Measurements from ENCODE around the gene NKG7. TPM values are rescaled to one million over a fixed set of nuclear protein-coding genes. Genes with fewer than 3 reads are reported as not detected.

Gene NKG7
- total RNA-seq, 2 experiments from 2014 or later: 263 TPM

DNA sequence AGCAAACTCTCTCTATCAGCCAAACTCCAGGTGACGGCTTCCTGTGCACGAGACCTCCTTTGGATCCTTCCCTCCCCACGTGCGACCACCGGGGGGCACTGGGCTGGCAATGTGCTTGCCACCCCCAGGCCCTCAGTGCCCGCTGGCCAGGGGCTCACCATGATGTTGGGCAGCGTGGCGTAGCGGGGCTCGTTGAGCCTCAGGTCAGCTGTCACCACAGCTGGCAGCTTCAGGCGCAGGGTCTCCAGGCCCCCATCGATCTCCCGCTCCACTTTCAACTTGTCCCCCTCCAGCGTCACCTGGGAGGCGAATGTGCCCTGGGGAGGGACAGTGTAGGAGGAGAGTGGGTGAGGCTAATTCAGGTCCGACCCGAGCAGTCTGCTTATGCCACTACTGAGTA, 25.7 kb downstream of the NKG7 start:
- Mint-ChIP-seq H3K36me3 (peaks cover 13% of the 10 kb centered on the region), H3K27ac (no peak overlapping the region), H3K9me3 (no peaks in the 10 kb centered on the region), H3K4me1 (peaks cover 7% of the 10 kb centered on the region), H3K27me3 (peaks cover 5% of the 10 kb centered on the region), H3K4me3 (no peak overlapping the region)
- DNase-seq: no peak
- no peak for ATAC-seq (ENCODE audit: low read depth)
- POLR2A ChIA-PET: no interaction called here

DNA sequence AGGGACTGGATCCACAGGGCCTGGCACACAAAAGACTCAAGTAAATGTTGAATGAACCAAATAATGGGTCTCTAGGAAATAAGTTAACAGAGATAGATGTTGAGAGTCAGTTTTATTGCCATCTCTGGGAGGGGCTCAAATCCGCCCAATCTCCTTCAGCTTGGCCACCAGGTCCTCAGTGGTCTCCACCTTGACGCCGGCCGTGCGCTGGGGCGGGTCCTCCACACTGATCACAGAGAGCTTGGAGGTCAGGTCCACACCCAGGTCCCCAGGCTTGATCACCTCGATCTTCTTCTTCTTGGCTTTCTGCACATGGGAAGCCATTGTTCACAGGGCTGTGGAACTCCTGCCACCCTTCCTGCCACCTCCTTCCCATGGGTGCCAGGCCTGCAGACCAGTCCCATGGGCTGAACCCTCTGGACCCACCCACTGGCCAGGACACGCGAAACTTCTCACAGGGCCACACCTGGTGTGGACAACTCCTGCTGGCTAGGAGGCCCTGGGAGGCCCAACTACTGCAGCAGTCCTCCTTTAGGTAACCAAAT, 27.3 kb downstream of the NKG7 start:
- ATAC-seq (ENCODE audit: low read depth): no peak
- Mint-ChIP-seq H3K27me3 (peaks cover 12% of the 10 kb centered on the region), H3K4me3 (no peak overlapping the region)

DNA sequence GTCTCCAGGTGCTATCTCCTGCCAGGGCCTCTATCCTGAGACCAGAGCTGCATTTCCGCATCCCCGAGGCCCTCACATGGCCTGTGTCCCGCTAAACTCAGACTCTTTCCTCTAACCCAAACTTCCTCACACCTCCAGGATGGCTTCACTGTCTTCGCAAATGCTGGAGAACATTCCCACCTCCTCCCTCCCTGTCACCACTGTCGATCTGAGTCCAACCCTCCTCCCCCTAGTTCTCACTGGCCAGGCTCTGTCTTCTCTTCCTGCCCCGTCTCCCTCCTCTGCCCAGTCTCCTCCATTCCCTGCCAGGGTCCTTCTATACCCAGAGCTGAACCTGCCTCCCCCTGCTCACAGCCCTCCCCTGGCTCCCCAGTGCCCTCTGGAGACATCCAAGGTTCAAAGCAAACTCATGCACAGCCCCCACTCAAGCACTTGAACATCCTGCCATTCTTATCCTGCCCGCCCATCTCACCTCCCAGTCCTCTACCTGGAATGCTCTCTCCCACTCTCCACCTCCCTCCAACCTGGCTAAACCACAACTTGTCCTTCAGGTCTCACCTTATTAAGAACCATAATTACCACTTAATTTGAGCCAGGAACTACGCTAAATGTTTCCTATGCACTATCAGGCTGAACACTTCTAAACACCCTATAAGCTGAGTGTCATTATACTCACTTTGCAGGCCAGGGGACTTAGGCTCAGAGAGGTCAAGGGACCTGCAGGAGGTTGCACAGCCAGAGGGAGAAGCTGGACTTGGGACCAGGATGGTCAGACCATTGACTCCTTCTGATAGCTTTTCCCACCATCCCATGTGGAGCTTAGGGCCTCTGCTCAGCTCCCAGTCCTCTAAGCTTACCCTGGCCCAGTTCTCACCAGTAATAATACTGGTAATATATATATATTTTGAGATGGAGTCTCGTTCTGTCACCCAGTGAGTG, 29.6 kb downstream of the NKG7 start:
- no peak overlapping the region for H3K4me3 Mint-ChIP-seq
- H3K36me3 Mint-ChIP-seq: peaks cover 9% of the 10 kb centered on the region
- H3K9me3 Mint-ChIP-seq: no peaks in the 10 kb centered on the region
- peaks cover 18% of the 10 kb centered on the region for H3K4me1 Mint-ChIP-seq
- DNase-seq (no peak), ATAC-seq (ENCODE audit: low read depth) (no peak)
- peak overlapping the region; percentile 39 for H3K27ac Mint-ChIP-seq
- POLR2A ChIA-PET: interaction anchor here (0.9 to 1.4 kb wide), 2 partner anchors 16 to 23 kb away, joined by 3 to 7 read pairs; partner anchors contain the start of gene ETFB
- H3K27me3 Mint-ChIP-seq: peaks cover 10% of the 10 kb centered on the region

More for the DNA sequence above, 27.3 kb downstream of the NKG7 start:
- Mint-ChIP-seq H3K4me1 (peaks cover 9% of the 10 kb centered on the region), H3K27ac (no peak overlapping the region), H3K36me3 (peaks cover 13% of the 10 kb centered on the region), H3K9me3 (no peaks in the 10 kb centered on the region)
- POLR2A ChIA-PET: no interaction called here
- no peak for DNase-seq

DNA sequence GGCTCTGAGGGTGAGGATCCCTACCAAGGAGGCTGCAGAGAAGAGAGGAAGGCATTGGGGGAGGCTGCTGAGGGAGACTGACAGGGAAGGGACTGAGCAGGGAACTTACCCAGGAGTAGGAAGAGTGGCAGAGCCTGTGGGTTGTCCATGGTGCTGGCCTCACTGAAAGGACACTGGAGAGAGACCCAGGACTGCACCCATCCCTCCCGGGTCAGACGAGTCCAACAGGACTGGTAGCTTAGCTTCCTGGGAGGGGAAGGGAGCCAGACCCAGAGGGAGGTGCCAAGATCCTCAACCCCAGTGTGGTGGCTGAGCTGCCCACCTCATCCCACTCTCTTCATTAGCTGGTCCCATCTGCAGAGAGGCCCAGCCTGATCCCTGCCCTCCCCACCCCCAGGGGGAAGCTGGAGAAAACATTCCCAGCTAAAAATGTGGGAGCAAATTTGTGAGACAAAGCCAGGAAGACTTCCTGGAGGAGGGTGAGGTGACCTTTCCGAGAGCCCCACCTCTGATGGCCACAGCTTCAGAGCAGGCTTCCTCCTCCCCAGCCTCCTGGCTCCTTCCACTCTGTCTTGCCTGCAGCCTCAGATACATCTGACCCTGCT, 30.4 kb downstream of the NKG7 start, which contains the start of gene VSIG10L:
TSS of gene VSIG10L (minus strand) at position 164 of the 605 bp plus-strand sequence. CDS start at position 149, 15 bp downstream.
- no peak for DNase-seq
- peak within 1 kb of the TSS; percentile 23 for H3K4me3 Mint-ChIP-seq
- H3K27ac Mint-ChIP-seq: peak within 1 kb of the TSS; percentile 39
- peaks cover 18% of the 10 kb centered on the region for H3K4me1 Mint-ChIP-seq
- H3K9me3 Mint-ChIP-seq: no peaks in the 10 kb centered on the region
- POLR2A ChIA-PET: interaction anchor here (0.5 to 2.7 kb wide), 3 partner anchors 31 to 83 kb away, joined by 4 to 12 read pairs (median 8); partner anchors contain the start of gene NKG7
- H3K36me3 Mint-ChIP-seq: peaks cover 5% of the 10 kb centered on the region
- peaks cover 10% of the 10 kb centered on the region for H3K27me3 Mint-ChIP-seq
- ATAC-seq (ENCODE audit: low read depth): no peak

DNA sequence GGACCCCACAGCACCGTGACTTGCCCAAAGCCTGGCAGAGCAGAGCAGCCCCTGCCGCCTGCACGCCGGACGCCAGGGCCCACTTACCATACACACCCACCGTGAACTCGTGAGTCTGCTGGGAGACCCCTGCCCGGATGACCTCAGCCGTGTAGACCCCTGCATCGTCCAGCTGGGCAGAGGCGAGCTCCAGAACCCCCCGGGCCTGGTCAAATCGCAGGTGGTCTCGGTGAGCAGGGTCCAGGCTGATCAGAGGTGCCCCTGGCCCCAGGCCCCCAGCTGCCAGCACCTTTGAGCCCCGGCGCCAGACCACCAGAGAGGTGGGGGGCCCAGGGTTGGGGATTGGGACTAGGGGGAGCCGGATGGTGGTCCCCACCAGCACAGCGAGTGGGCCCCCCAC, 31.4 kb downstream of the NKG7 start:
- H3K27ac Mint-ChIP-seq: no peak overlapping the region
- peaks cover 13% of the 10 kb centered on the region for H3K27me3 Mint-ChIP-seq
- POLR2A ChIA-PET: interaction anchor here (1.8 to 2.7 kb wide), 2 partner anchors 32 to 54 kb away, joined by 8 to 12 read pairs; partner anchors contain the start of gene NKG7

DNA sequence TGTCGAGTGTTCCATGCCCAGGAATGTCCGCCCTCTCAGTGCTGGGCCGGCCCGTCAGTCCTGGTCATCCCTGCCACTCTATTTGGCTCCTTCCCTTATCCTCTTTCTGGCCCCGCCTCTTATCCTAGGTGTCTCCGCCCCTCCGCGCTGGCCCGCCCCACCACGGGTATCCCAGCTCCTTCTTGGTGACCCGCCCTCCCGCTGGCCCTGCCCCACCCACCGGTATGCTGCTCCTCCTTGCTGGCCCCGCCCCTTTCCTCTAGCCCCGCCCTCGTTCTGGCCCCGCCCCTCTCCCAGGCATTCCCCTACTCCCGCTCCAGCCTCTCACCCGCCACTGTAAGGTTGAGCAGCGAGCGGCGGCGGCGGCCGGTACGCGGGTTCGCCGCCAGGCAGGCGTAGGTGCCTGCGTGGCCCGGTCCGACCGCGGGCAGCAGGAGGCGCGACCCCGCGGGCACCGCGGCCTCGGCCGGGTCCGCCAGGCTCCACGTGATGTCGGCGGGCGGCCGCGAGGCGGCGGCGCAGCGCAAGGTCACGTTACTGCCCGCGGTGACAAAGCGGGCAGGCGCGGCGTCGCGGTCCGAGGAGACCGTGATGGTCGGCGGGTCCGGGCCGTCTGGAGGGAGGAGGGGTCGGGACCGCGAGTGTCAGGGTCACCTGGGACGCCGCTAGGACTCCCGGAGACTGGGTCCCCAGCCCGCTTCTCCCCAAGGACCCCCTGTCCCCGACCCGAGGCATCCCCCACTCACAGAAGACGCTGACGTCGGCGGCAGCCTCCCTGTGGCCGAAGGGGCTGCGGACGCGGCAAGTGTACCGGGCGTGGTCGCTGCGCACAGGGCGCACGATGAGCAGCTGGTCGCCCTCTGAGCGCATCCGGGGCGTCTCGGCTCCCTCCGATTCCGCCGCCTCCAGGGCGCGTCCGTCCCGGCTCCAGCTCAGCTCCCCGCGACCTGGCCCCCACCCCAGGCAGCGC, 32.5 kb downstream of the NKG7 start:
- ATAC-seq (ENCODE audit: low read depth) (peak; percentile 67), DNase-seq (peak; percentile 93)
- Mint-ChIP-seq H3K36me3 (peaks cover 4% of the 10 kb centered on the region), H3K9me3 (no peaks in the 10 kb centered on the region), H3K27me3 (peaks cover 13% of the 10 kb centered on the region), H3K4me3 (peak overlapping the region; percentile 97), H3K27ac (peak overlapping the region; percentile 83), H3K4me1 (peaks cover 18% of the 10 kb centered on the region)
- POLR2A ChIA-PET: interaction anchor here (0.6 to 2.7 kb wide), 6 partner anchors 25 to 80 kb away, joined by 3 to 12 read pairs (median 3); partner anchors contain the start of gene NKG7

More for the DNA sequence above, 31.4 kb downstream of the NKG7 start:
- peaks cover 4% of the 10 kb centered on the region for H3K36me3 Mint-ChIP-seq
- peaks cover 18% of the 10 kb centered on the region for H3K4me1 Mint-ChIP-seq
- DNase-seq: no peak
- H3K9me3 Mint-ChIP-seq: no peaks in the 10 kb centered on the region
- peak overlapping the region; percentile 23 for H3K4me3 Mint-ChIP-seq
- no peak for ATAC-seq (ENCODE audit: low read depth)

DNA sequence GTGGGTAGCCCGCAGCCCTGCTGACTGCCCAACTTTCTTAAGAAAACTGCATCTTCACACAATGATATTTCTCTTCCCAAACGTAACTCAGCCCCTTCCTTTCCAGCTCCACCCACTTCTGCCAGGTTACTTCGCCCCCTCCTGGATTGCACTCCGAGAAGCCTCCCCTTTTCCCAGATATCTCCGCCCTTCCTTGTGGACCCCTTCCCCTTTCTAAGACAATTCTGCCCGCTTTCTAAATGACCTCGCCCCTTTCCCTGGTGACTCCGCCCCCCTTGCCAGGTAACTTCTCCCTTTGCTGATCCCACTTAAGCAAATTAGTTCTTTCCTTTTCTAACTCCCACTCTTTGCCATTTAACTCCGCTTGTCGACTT, 33.2 kb downstream of the NKG7 start:
- H3K4me1 Mint-ChIP-seq: peaks cover 16% of the 10 kb centered on the region
- POLR2A ChIA-PET: interaction anchor here (0.6 to 2.7 kb wide), 6 partner anchors 26 to 81 kb away, joined by 3 to 12 read pairs (median 3); partner anchors contain the start of gene NKG7
- peaks cover 16% of the 10 kb centered on the region for H3K27me3 Mint-ChIP-seq
- peak overlapping the region; percentile 97 for H3K4me3 Mint-ChIP-seq
- H3K9me3 Mint-ChIP-seq: no peaks in the 10 kb centered on the region
- H3K36me3 Mint-ChIP-seq: no peaks in the 10 kb centered on the region
- DNase-seq (no peak), ATAC-seq (ENCODE audit: low read depth) (peak; percentile 3)
- peak overlapping the region; percentile 83 for H3K27ac Mint-ChIP-seq

DNA sequence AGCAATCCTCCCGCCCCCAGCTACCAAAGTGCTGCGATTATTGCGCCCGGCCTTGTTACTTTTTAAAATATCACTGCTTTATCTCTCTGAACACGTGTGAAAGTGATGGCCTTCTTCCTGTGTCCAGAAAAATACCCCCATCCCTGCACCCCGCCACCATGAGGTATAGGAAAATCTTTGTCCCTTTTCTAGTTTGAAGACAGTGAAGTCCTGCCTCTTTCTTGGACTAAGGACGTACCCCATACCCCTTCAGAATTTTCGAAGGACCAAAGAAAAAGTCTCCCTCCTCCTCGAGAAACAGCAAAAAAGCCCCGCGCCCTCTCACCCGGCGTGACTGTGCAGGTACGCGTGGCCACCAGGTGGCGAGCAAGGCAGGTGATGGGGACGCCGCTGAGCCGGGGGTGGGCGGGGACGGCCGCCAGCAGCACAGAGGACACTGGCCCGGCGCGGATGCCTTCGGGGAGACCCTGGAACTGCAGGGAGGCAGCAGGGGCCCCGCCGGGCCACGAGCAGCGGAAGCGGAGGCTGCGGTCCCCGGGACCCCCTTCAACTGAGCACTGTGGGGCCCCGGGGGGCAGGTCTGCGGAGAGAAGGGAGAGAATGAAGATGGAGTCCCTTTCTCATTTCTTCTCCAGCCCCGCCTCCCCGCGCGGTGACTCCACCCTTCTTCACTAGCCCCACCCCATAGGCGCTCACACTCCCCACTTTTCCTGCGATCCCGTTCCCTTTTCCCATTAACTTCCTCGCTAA, 33.7 kb downstream of the NKG7 start:
- POLR2A ChIA-PET: interaction anchor here (1.0 to 1.4 kb wide), 3 partner anchors 34 to 82 kb away, joined by 3 to 4 read pairs (median 3); partner anchors contain the start of gene NKG7
- no peaks in the 10 kb centered on the region for H3K36me3 Mint-ChIP-seq
- H3K9me3 Mint-ChIP-seq: no peaks in the 10 kb centered on the region
- peak overlapping the region; percentile 62 for H3K27ac Mint-ChIP-seq
- H3K27me3 Mint-ChIP-seq: peaks cover 16% of the 10 kb centered on the region
- DNase-seq (peak; percentile 94), ATAC-seq (ENCODE audit: low read depth) (peak; percentile 74)
- H3K4me1 Mint-ChIP-seq: peaks cover 16% of the 10 kb centered on the region
- H3K4me3 Mint-ChIP-seq: peak overlapping the region; percentile 97

DNA sequence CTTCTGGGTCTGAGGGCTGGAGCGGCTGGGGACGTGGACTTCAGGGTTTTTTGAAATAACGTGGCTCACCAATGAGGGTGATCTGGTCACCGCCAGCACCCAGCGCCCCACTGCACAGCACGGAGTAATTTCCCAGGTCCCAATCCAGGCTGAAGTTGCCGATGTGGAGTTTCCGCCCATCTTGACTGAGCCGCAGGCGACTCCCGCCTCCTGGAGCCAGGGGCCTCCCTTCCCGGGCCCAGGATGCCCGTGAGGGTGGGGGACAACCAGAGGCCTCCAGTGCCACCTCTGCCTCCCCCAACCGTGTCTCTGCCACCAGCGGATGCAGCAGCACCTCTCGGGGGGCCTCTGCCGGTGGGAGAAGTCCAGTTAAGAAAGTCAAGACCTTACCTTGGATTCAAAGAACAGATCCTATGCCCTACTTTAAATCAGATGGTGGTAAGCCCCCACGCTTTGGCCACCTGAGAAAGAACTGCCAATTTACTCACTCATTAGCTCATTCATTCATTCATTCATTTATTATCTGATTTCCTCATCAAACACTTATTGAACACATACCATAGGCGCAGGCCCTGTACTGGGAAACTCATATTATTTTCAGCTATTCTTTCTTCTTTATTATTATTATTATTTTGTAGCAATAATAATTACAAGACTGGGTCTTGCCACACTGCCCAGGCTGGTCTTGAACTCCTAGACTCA, 34.4 kb downstream of the NKG7 start:
- H3K9me3 Mint-ChIP-seq: no peaks in the 10 kb centered on the region
- POLR2A ChIA-PET: no interaction called here
- H3K36me3 Mint-ChIP-seq: no peaks in the 10 kb centered on the region
- peaks cover 16% of the 10 kb centered on the region for H3K27me3 Mint-ChIP-seq
- peak overlapping the region; percentile 49 for H3K27ac Mint-ChIP-seq
- no peak for DNase-seq
- no peak for ATAC-seq (ENCODE audit: low read depth)
- peak overlapping the region; percentile 97 for H3K4me3 Mint-ChIP-seq
- peaks cover 15% of the 10 kb centered on the region for H3K4me1 Mint-ChIP-seq

DNA sequence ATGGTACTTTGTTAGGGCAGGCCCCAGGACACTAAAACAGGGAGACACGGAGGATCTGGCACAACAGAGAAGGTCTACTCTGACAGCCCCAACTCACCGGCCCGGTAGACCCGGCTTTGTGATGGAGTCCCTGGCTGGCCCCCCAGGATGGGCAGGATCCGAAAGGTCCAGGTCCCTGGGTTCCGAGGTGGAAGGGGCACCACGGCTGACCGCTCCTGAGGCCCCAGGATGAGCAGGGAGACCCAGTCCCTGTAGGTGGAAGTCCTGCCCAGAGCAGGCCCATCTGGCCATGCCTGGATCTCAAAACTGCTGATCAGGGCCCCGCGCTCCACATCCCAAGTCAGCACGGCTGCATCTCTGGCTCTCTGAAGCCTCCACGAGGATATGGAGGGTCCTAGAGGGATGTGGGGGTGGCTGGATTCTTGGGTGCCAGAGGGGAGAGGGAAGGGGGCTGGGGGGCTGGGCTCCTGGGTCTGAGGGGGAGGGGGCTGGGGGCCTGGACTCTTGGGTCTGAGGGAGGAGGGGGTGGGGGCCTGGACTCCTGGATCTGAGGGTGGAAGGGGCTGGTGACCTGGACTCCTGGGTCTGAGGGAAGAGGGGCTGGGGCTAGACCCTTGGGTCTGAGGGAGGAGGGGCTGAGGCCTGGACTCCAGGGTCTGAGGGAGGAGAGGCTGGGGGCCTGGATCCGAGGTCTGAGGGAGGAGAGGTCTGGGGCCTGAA, 35.2 kb downstream of the NKG7 start:
- POLR2A ChIA-PET: interaction anchor here (0.6 kb wide), 1 partner anchor 1414 kb away, joined by 3 read pairs; no protein-coding TSS in a partner anchor
- ATAC-seq (ENCODE audit: low read depth): no peak
- H3K27ac Mint-ChIP-seq: no peak overlapping the region
- H3K9me3 Mint-ChIP-seq: no peaks in the 10 kb centered on the region
- H3K27me3 Mint-ChIP-seq: peaks cover 14% of the 10 kb centered on the region
- DNase-seq: no peak
- peaks cover 12% of the 10 kb centered on the region for H3K4me1 Mint-ChIP-seq
- H3K4me3 Mint-ChIP-seq: no peak overlapping the region
- no peaks in the 10 kb centered on the region for H3K36me3 Mint-ChIP-seq
